Measurements from ENCODE around the gene TRMT112. TPM values are rescaled to one million over a fixed set of nuclear protein-coding genes. Genes with fewer than 3 reads are reported as not detected.

The TRMT112 gene
- polyA plus RNA-seq, 1 donor from 2014 or later: 335 TPM

DNA sequence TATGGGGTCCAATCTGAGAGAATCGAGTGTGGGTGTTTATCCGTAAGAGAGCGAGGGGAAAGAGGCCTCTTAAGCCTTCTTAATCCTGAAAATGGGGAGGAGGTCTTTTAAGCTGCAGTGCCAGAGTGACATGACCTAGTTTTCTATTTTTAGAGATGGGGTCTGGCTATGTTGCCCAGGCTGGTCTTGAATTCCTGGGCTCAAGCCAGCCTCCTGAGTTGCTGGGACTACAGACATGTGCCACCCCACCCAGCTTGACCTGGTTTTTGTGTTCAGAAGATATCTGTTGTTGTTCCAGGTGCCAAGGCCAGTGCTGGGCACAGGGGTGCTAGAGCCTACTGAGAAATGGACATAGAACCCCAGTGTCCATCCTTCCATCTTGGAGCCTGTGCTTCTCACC is 34.3 kb downstream of the TRMT112 start:
- TF ChIP-seq EZH2 (IDR thresholded peaks at IDR 0.05; ENCODE audit: borderline replicate concordance, insufficient read depth, low read length, poor library complexity, severe bottlenecking): no peak
- no peak for TF ChIP-seq MXI1 (conservative IDR thresholded peaks at IDR 0.05; ENCODE audit: poor library complexity, severe bottlenecking)
- TF ChIP-seq RAD21 (conservative IDR thresholded peaks at IDR 0.05): no peak
- TF ChIP-seq REST (IDR thresholded peaks at IDR 0.05; ENCODE audit: borderline replicate concordance): no peak
- TF ChIP-seq SMC3 (conservative IDR thresholded peaks at IDR 0.05; ENCODE audit: poor library complexity): no peak
- no peak for TF ChIP-seq POLR2AphosphoS5 (IDR thresholded peaks at IDR 0.05)
- no peak for TF ChIP-seq TAF1 (IDR thresholded peaks at IDR 0.05; ENCODE audit: low read depth)
- no peak for TF ChIP-seq CTCF (IDR thresholded peaks at IDR 0.05; ENCODE audit: poor library complexity, severe bottlenecking)
- no peak for TF ChIP-seq EP300 (conservative IDR thresholded peaks at IDR 0.05; ENCODE audit: poor library complexity, severe bottlenecking)
- no peak overlapping the region for H3K4me2 ChIP-seq (ENCODE audit: low read length)
- no peak overlapping the region for H2AFZ ChIP-seq (ENCODE audit: low read depth, low read length)
- no peaks in the 10 kb centered on the region for H3F3A ChIP-seq (ENCODE audit: insufficient read depth, low read length, poor library complexity, severe bottlenecking)
- no peaks in the 10 kb centered on the region for H3K27me3 ChIP-seq (ENCODE audit: insufficient read depth, low read depth, low read length)
- no peaks in the 10 kb centered on the region for H4K20me1 ChIP-seq (ENCODE audit: insufficient read depth)
- H3K27ac ChIP-seq (ENCODE audit: low read length): no peak overlapping the region
- no peaks in the 10 kb centered on the region for H3K9me2 ChIP-seq (ENCODE audit: insufficient read depth, low read length)
- no peaks in the 10 kb centered on the region for H3K36me3 ChIP-seq (ENCODE audit: insufficient read depth, low read length)
- peak overlapping the region; percentile 90 for H3K4me3 ChIP-seq (ENCODE audit: low read length)
- peaks cover 11% of the 10 kb centered on the region for H3K79me2 ChIP-seq (replicated peaks; ENCODE audit: insufficient read depth, low read length)
- H3K9ac ChIP-seq (ENCODE audit: low read length): peak overlapping the region; percentile 93
- H3K9me3 ChIP-seq (ENCODE audit: low read length): no peaks in the 10 kb centered on the region

GRCh38 chr11:64281957-64282770 is 35.2 kb downstream of the TRMT112 start:
- Histone ChIP-seq H3F3A (ENCODE audit: insufficient read depth, low read length, poor library complexity, severe bottlenecking) (no peaks in the 10 kb centered on the region), H3K9ac (ENCODE audit: low read length) (no peak overlapping the region), H3K9me3 (ENCODE audit: low read length) (no peaks in the 10 kb centered on the region), H3K27me3 (ENCODE audit: insufficient read depth, low read depth, low read length) (no peaks in the 10 kb centered on the region), H2AFZ (ENCODE audit: low read depth, low read length) (no peak overlapping the region), H3K4me3 (ENCODE audit: low read length) (no peak overlapping the region), H3K27ac (ENCODE audit: low read length) (no peak overlapping the region), H3K4me2 (ENCODE audit: low read length) (no peak overlapping the region), H3K9me2 (ENCODE audit: insufficient read depth, low read length) (no peaks in the 10 kb centered on the region), H3K36me3 (ENCODE audit: insufficient read depth, low read length) (no peaks in the 10 kb centered on the region), H4K20me1 (ENCODE audit: insufficient read depth) (no peaks in the 10 kb centered on the region), H3K79me2 (replicated peaks; ENCODE audit: insufficient read depth, low read length) (peaks cover 11% of the 10 kb centered on the region)
- TF ChIP-seq REST (IDR thresholded peaks at IDR 0.05; ENCODE audit: borderline replicate concordance) (no peak), RAD21 (conservative IDR thresholded peaks at IDR 0.05) (no peak), EZH2 (IDR thresholded peaks at IDR 0.05; ENCODE audit: borderline replicate concordance, insufficient read depth, low read length, poor library complexity, severe bottlenecking) (no peak), MXI1 (conservative IDR thresholded peaks at IDR 0.05; ENCODE audit: poor library complexity, severe bottlenecking) (no peak), CTCF (IDR thresholded peaks at IDR 0.05; ENCODE audit: poor library complexity, severe bottlenecking) (no peak), TAF1 (IDR thresholded peaks at IDR 0.05; ENCODE audit: low read depth) (no peak), EP300 (conservative IDR thresholded peaks at IDR 0.05; ENCODE audit: poor library complexity, severe bottlenecking) (no peak), SMC3 (conservative IDR thresholded peaks at IDR 0.05; ENCODE audit: poor library complexity) (no peak), POLR2AphosphoS5 (IDR thresholded peaks at IDR 0.05) (no peak)
